Body of pancreas (tissue), 4 donors: ENCODE results near the gene SGTA. TPM values are rescaled to one million over a fixed set of nuclear protein-coding genes. Genes with fewer than 3 reads are reported as not detected.
"Not testable (repeated sequence)": the region's sequence is repeated elsewhere in the genome, so short reads cannot be mapped to it uniquely, and the experiment has no call there.

Experiments used
- ATAC-seq: fragments of 150-250 bp; one replicate; pipeline ENCODE4 v1.9.1; 2016
- DNase-seq, 4 donors: peaks; one replicate each; pipeline ENCODE4 v3.0.0-alpha.2; 2019
- H3K27ac ChIP-seq, 4 donors: fragments of 200-600 bp; sonication (generic); 1 replicate in 3 of 4; 2 replicates in 1 of 4; pipeline versions ENCODE4 v1.5.1 to v1.6.1; 2016 to 2019; ENCODE audit warnings: mild to moderate bottlenecking in 1 of 4, mixed read lengths in 1 of 4, moderate library complexity in 1 of 4
- H3K27me3 ChIP-seq, 2 donors: fragments of 200-600 bp; sonication (generic); one replicate each; pipeline ENCODE4 v1.6.0; 2016; ENCODE audit warnings: mild to moderate bottlenecking in 1 of 2
- H3K36me3 ChIP-seq, 2 donors: fragments of 200-600 bp; sonication (generic); replicated peaks in 1 of 2; 2 replicates each; pipeline ENCODE4 v1.5.1; 2016; ENCODE audit warnings: low read depth in 2 of 2; ENCODE audit not compliant: insufficient read depth in 1 of 2
- H3K4me1 ChIP-seq: fragments of 200-600 bp; sonication (generic); one replicate; pipeline ENCODE4 v1.6.0; 2016
- H3K4me3 ChIP-seq, 2 donors: fragments of 200-600 bp; sonication (generic); 1 replicate in 1 of 2; 2 replicates in 1 of 2; pipeline ENCODE4 v1.5.1; 2016 to 2019
- H3K9me3 ChIP-seq, 3 donors: fragments of 200-600 bp; sonication (generic); 1 replicate in 2 of 3; 2 replicates in 1 of 3; pipeline ENCODE4 v1.5.1; 2016
- CTCF ChIP-seq, 7 experiments: fragments of 450-650 bp in 4 of 7; fragments of 200-600 bp in 3 of 7; sonication (generic) in 3 of 7; IDR thresholded peaks; one replicate each; pipeline ENCODE4 v1.5.1; 2016 to 2019; ENCODE audit warnings: antibody characterized with exemption in 7 of 7
- POLR2A ChIP-seq, 3 donors: fragments of 450-650 bp; IDR thresholded peaks; one replicate each; pipeline ENCODE4 v1.6.1; 2016; ENCODE audit warnings: antibody characterized with exemption in 3 of 3, mild to moderate bottlenecking in 2 of 3
- WGBS, 2 donors: methylation state at CpG; one replicate each; pipeline ENCODE4 v1.1.5; 2017; 5-methylcytosine and 5-hydroxymethylcytosine counted together
- intact Hi-C: fragments of 100-400 bp; cut with DNase I; formaldehyde crosslinking; loops from one replicate; pipeline ENCODE4 v1.15.1; 2023
- total RNA-seq, 2 donors: library from RNA; depleted of rRNA; stranded (reverse); fragments of >200 nt; gene quantifications; one replicate each; pipeline ENCODE4 v1.1.0, GENCODE V29; 2016

Gene SGTA
- total RNA-seq, 2 donors from 2014 or later, result 24.6 to 41.5 TPM

DNA sequence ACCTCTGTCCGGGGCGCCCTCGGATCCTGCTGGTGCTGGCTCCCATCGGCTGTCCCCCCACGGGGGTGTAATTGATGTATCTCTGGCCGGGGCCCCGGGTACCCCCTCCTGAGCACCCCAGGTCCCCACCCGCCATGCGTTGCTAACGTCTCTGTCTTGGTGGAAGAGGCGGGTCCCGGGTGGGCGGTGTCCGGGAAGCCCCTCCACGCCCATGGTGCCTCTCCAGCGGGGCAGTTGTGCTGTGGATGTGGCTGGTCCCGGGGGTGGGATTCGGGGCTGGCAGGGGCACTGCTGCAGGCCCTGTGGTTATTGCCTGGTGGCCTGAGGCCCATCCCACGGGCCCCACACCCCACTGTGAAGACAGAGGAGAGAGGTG, 66.8 kb downstream of the SGTA start:
- Histone ChIP-seq H3K4me3 (no peak overlapping the region), H3K27ac (no peak overlapping the region), H3K9me3 (peaks cover 0 to 5% (median 0%) of the 10 kb centered on the region in 3 donors), H3K36me3 (no peaks in the 10 kb centered on the region), H3K27me3 (no peaks in the 10 kb centered on the region), H3K4me1 (peaks cover 13% of the 10 kb centered on the region)
- TF ChIP-seq POLR2A (IDR thresholded peaks at IDR 0.05) (no peak), CTCF (IDR thresholded peaks at IDR 0.05) (no peak)
- ATAC-seq (no peak), DNase-seq (no peak)
- intact Hi-C loops, result no loop called here
- WGBS, 2 donors, result 88 to 92% methylated on average over 2 to 19 of the region's 19 CpGs

DNA sequence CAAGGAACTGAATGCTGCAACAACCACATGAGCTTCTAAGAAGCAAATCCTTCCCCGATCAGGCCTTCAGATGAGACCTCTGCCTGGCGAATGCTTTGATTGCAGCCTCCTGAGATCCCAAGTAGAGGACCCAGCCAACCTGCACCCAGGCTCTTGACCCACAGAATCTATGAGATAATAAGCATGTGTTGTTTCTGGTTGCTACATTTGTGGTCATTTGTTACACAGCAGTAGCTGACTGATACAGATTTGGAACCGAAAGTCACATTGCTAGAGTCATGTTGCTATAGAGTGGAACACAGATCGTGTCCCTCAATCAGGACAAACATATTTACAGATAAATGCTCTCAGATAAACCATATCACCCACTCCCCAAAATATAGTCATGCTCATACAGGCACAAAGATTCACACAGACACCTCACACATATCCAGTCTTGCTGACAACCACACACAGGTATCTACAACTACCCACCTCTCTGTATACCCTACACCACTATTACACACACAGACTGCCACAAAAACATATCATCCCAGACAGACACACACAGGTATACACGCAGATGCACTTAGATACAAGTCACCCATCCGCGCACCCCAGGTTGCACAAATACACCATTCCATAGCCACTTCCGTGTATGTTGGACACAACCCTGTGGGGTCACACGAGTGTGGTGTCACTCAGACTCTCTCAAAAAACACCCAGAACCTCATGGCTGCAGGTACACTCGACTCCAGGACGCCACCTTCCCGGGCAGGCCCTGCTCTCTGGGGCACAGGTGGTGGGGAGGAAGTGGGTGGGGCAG, 67.4 kb downstream of the SGTA start:
- 96 to 97% methylated on average over 9 to 12 of the region's 12 CpGs for WGBS, 2 donors
- peaks cover 11% of the 10 kb centered on the region for H3K4me1 ChIP-seq
- H3K27ac ChIP-seq, result no peak overlapping the region
- intact Hi-C loops, result no loop called here
- no peaks in the 10 kb centered on the region for H3K36me3 ChIP-seq
- no peak overlapping the region for H3K4me3 ChIP-seq
- DNase-seq (no peak), ATAC-seq (no peak)
- H3K27me3 ChIP-seq, result no peaks in the 10 kb centered on the region
- peaks cover 0 to 5% (median 0%) of the 10 kb centered on the region in 3 donors for H3K9me3 ChIP-seq
- no peak for TF ChIP-seq POLR2A (IDR thresholded peaks at IDR 0.05)
- no peak for TF ChIP-seq CTCF (IDR thresholded peaks at IDR 0.05)

DNA sequence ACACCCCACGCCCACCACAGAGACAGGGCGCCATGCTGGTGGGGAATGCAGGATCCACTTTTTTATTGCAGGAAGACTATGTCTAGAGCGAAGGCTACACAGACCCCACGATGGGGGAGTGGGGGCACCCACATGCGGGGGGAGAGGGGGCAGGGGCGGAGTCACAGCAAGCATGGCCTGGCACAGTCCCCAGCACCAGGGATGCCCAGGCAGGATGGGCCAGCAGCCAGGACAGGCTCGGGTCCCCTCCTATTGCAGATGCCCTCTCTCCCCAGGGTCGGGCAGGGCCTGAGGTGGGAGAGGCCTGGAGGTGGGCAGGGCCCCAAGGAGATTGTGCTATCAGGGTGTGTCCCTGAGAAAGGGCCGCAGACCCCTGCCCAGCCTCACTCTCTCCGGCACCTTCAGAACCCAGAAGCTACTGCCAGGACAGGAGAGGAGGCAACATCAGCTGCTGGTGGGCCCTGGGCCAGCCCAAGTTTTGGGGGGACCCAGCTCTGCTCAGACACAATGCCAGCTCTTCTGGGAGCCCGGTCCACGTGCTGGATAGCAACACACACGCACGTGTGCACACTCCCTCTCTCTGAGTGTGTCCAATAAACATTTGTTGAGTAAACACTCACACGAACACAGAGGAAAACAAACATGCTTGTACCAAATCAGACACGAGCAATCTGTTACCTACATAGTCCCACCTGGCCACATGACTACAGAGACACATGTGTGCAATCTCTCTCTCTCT, 68.4 kb downstream of the SGTA start:
- TF ChIP-seq CTCF (IDR thresholded peaks at IDR 0.05) (no peak), POLR2A (IDR thresholded peaks at IDR 0.05) (no peak)
- Histone ChIP-seq H3K27me3 (no peaks in the 10 kb centered on the region), H3K4me1 (peaks cover 2% of the 10 kb centered on the region), H3K9me3 (peaks cover 0 to 5% (median 0%) of the 10 kb centered on the region in 3 donors), H3K27ac (no peak overlapping the region), H3K36me3 (no peaks in the 10 kb centered on the region), H3K4me3 (no peak overlapping the region)
- DNase-seq (no peak), ATAC-seq (no peak)
- intact Hi-C loops, result no loop called here
- 70 to 77% methylated on average over 11 to 16 of the region's 16 CpGs for WGBS, 2 donors

- DNase-seq, H3K4me1 ChIP-seq, H3K4me3 ChIP-seq, H3K9me3 ChIP-seq, ATAC-seq, H3K36me3 ChIP-seq, intact Hi-C loops, H3K27ac ChIP-seq, H3K27me3 ChIP-seq: not testable (repeated sequence)
- 73 to 78% methylated on average over 1 of the region's 1 CpG for WGBS, 2 donors
These were observed 69.0 kb downstream of the SGTA start for GRCh38 chr19:2714102-2714501.

GRCh38 chr19:2713170-2713569, 69.9 kb downstream of the SGTA start:
- H3K36me3 ChIP-seq, H3K4me3 ChIP-seq, H3K27me3 ChIP-seq, H3K4me1 ChIP-seq, ATAC-seq, intact Hi-C loops, H3K27ac ChIP-seq, DNase-seq, H3K9me3 ChIP-seq: not testable (repeated sequence)
- 88 to 98% methylated on average over 3 of the region's 3 CpGs for WGBS, 2 donors
